ACHN (cell line): ENCODE measurements around the gene TNS3.
"Not testable (repeated sequence)": the region's sequence is repeated elsewhere in the genome, so short reads cannot be mapped to it uniquely, and the experiment has no call there.

ENCODE experiments used
- DNase-seq: peaks from one replicate; pipeline ENCODE4 v3.0.0-alpha.2; 2015
- in situ Hi-C: cut with HindIII; loops from 2 replicates; pipeline ENCODE4 v1.10.0; 2017; ENCODE audit warnings: low sequenced_read_pairs, low pct_ligation_motif_present, low pct_unique_long_range_greater_than_20kb

Gene TNS3

GRCh38 chr7:47453093-47454061 is 128.5 kb downstream of the TNS3 start:
- no peak for DNase-seq
- in situ Hi-C loops = no loop called here

- DNase-seq = no peak
- in situ Hi-C loops = no loop called here
Observed at GRCh38 chr7:47452715-47453092, 129.2 kb downstream of the TNS3 start.

GRCh38 chr7:47452295-47452694 is 129.6 kb downstream of the TNS3 start:
- no peak for DNase-seq
- in situ Hi-C loops = no loop called here

- in situ Hi-C loops = no loop called here
- DNase-seq = no peak
Observed at GRCh38 chr7:47451851-47452205, 130.1 kb downstream of the TNS3 start.

- DNase-seq = peak; percentile 48
- in situ Hi-C loops = no loop called here
Observed at GRCh38 chr7:47449810-47450590, 131.9 kb downstream of the TNS3 start.

- in situ Hi-C loops = no loop called here
- no peak for DNase-seq
Observed at GRCh38 chr7:47448971-47449370, 132.9 kb downstream of the TNS3 start.

- in situ Hi-C loops = no loop called here
- no peak for DNase-seq
Observed at GRCh38 chr7:47447621-47448349, 134.1 kb downstream of the TNS3 start.

GRCh38 chr7:47446871-47447466 is 134.9 kb downstream of the TNS3 start:
- DNase-seq = no peak
- in situ Hi-C loops = no loop called here

- peak; percentile 43 for DNase-seq
- in situ Hi-C loops = no loop called here
Observed at GRCh38 chr7:47444376-47445098, 137.4 kb downstream of the TNS3 start.

- in situ Hi-C loops = no loop called here
Observed at GRCh38 chr7:47443049-47443448, 138.9 kb downstream of the TNS3 start.

GRCh38 chr7:47442605-47442865 is 139.4 kb downstream of the TNS3 start:
- in situ Hi-C loops = no loop called here
- no peak for DNase-seq

More at GRCh38 chr7:47443049-47443448, 138.9 kb downstream of the TNS3 start:
- no peak for DNase-seq

GRCh38 chr7:47441796-47442604 is 139.9 kb downstream of the TNS3 start:
- in situ Hi-C loops = no loop called here
- no peak for DNase-seq

- DNase-seq, in situ Hi-C loops: not testable (repeated sequence)
Observed at GRCh38 chr7:47441048-47441447, 140.9 kb downstream of the TNS3 start.

GRCh38 chr7:47440320-47440719 is 141.6 kb downstream of the TNS3 start:
- in situ Hi-C loops = no loop called here

GRCh38 chr7:47439181-47439667 is 142.7 kb downstream of the TNS3 start:
- in situ Hi-C loops = no loop called here
- no peak for DNase-seq

More at GRCh38 chr7:47440320-47440719, 141.6 kb downstream of the TNS3 start:
- DNase-seq = no peak

GRCh38 chr7:47438411-47439029 is 143.4 kb downstream of the TNS3 start:
- DNase-seq = no peak
- in situ Hi-C loops = no loop called here

GRCh38 chr7:47435889-47436312 is 146.0 kb downstream of the TNS3 start:
- peak; percentile 84 for DNase-seq
- in situ Hi-C loops = no loop called here
